ENCODE results near the gene LRIG1. TPM values are rescaled to one million over a fixed set of nuclear protein-coding genes. Genes with fewer than 3 reads are reported as not detected.

Gene LRIG1
- total and polyA plus RNA-seq, 2 donors from 2014 or later: 8.2 to 20.6 TPM

DNA sequence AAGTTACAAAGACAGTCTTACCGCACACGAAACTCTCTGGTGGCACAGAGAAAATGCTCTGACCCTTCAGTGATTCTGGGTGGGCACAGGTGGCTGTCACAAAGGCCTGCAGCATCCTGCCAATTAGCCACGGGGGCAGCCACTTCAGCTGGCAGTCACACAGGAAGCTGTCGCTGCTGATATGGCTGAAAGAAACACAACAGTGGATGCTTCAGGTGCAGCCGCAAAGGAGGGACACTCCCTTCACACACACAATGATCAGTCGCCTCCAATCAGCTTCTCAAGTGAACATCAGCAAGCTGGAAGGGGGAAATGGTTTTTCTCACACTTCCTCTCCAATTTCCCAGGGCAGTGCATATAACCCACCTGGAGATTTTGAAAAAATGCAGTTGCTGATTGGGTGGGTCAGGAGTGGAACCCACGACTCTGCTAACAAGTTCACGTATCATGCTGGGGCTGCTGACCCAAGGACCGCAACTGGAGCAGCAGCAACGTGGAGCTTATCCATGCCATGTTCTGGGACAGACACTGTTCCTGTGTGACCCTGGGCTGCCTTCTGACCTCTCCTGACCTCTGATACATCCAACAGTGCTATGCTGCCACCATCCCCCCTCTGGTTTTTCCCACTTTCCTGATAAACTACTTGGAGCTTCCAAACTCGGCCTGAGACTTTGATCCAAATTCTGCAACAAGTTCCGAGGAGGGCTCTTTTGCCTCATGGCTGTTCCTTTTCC lies 106.6 kb downstream of the LRIG1 start:
- TF ChIP-seq, protein P1, sequence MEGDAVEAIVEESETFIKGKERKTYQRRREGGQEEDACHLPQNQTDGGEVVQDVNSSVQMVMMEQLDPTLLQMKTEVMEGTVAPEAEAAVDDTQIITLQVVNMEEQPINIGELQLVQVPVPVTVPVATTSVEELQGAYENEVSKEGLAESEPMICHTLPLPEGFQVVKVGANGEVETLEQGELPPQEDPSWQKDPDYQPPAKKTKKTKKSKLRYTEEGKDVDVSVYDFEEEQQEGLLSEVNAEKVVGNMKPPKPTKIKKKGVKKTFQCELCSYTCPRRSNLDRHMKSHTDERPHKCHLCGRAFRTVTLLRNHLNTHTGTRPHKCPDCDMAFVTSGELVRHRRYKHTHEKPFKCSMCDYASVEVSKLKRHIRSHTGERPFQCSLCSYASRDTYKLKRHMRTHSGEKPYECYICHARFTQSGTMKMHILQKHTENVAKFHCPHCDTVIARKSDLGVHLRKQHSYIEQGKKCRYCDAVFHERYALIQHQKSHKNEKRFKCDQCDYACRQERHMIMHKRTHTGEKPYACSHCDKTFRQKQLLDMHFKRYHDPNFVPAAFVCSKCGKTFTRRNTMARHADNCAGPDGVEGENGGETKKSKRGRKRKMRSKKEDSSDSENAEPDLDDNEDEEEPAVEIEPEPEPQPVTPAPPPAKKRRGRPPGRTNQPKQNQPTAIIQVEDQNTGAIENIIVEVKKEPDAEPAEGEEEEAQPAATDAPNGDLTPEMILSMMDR (IDR thresholded peaks at IDR 0.05; ENCODE audit: borderline replicate concordance, extremely low read depth, insufficient read depth): no peak
- FAIRE-seq: no peak
- Histone ChIP-seq H3K4me3 (ENCODE audit: low read length in 3 of 3) (no peak overlapping the region), H3K27me3 (ENCODE audit: control insufficient read depth, insufficient read depth, low read length) (no peaks in the 10 kb centered on the region), H3K27ac (ENCODE audit: low read depth in 2 of 2, low read length in 2 of 2) (no peak overlapping the region), H3K9me3 (ENCODE audit: control insufficient read depth in 2 of 3, insufficient read depth in 1 of 3, low read length in 3 of 3) (no peaks in the 10 kb centered on the region), H3K36me3 (ENCODE audit: control insufficient read depth in 2 of 3, insufficient read depth in 3 of 3, low read length in 3 of 3) (peaks cover 2 to 20% (median 15%) of the 10 kb centered on the region in 3 donors), H3K9ac (ENCODE audit: low read length in 3 of 3) (no peak overlapping the region), H3K4me1 (ENCODE audit: control insufficient read depth in 2 of 3, insufficient read depth in 2 of 3, low read depth in 1 of 3, low read length in 3 of 3) (peaks cover 0 to 4% (median 0%) of the 10 kb centered on the region in 3 donors)
- no peak for DNase-seq
- intact Hi-C loops (cut with DNase I): no loop called here

DNA sequence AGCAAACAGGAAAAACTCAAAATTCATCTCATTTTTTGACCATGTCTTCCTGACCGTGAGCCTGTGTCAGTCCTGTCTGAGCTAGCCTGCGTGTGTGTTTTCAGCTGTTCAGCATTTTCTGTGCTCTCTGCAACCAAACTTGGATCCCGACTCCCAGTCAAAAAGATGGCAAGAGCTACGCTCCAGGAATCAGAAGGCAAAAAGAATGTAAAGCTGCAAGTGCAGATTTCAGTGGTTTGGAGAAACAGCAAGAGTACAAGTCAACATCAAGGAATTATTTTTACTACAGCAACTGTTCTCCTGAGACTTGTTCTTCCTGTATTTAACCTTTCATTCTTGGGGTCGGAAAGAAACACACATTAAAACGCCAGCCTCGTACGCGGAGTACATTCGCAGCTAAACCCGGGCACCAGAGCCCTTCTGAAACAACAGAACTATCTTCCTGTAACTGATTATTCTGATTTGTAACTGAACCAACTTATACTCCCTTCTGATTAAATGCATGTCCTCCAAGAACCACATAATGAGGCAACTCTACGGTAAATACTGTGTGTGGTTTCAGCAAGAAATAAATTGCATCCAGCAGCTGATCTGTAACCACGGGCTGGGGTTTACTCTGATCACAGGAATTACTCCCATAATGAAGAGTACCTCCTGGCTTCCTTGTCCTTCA lies 107.4 kb downstream of the LRIG1 start:
- DNase-seq (peak in 2 of 5 donors; percentile 51 to 71), FAIRE-seq (no peak)
- Histone ChIP-seq H3K9ac (ENCODE audit: low read length in 3 of 3) (no peak overlapping the region), H3K27ac (ENCODE audit: low read depth in 2 of 2, low read length in 2 of 2) (no peak overlapping the region), H3K36me3 (ENCODE audit: control insufficient read depth in 2 of 3, insufficient read depth in 3 of 3, low read length in 3 of 3) (peaks cover 2 to 20% (median 15%) of the 10 kb centered on the region in 3 donors), H3K4me1 (ENCODE audit: control insufficient read depth in 2 of 3, insufficient read depth in 2 of 3, low read depth in 1 of 3, low read length in 3 of 3) (peaks cover 0 to 4% (median 0%) of the 10 kb centered on the region in 3 donors), H3K4me3 (ENCODE audit: low read length in 3 of 3) (no peak overlapping the region), H3K9me3 (ENCODE audit: control insufficient read depth in 2 of 3, insufficient read depth in 1 of 3, low read length in 3 of 3) (no peaks in the 10 kb centered on the region), H3K27me3 (ENCODE audit: control insufficient read depth, insufficient read depth, low read length) (no peaks in the 10 kb centered on the region)
- intact Hi-C loops (cut with DNase I): no loop called here
- TF ChIP-seq, protein P1 (IDR thresholded peaks at IDR 0.05; ENCODE audit: borderline replicate concordance, extremely low read depth, insufficient read depth): no peak

DNA sequence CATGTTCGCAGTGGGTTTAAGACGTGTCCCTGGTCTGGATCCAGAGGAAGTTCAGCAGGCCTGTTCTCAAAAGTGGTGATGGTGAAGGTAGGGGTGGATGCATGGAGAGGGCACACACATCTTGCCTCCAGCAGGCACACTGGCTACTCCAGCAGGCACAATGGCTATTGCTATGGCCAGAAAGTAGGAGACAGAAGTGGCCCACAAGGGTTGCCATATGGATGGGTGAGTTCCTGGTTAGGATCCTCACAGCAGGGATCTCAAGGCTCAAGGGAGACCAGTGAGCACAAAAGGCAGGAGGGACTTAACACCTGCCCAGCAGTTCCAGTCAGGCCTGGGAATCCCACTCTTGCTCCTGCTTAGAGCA lies 107.9 kb downstream of the LRIG1 start:
- no peak overlapping the region for H3K27ac ChIP-seq (ENCODE audit: low read depth in 2 of 2, low read length in 2 of 2)
- intact Hi-C loops (cut with DNase I): no loop called here
- no peak overlapping the region for H3K4me3 ChIP-seq (ENCODE audit: low read length in 3 of 3)
- FAIRE-seq: no peak
- no peaks in the 10 kb centered on the region for H3K27me3 ChIP-seq (ENCODE audit: control insufficient read depth, insufficient read depth, low read length)
- no peak for DNase-seq
- peaks cover 2 to 19% (median 14%) of the 10 kb centered on the region in 3 donors for H3K36me3 ChIP-seq (ENCODE audit: control insufficient read depth in 2 of 3, insufficient read depth in 3 of 3, low read length in 3 of 3)
- TF ChIP-seq, protein P1 (IDR thresholded peaks at IDR 0.05; ENCODE audit: borderline replicate concordance, extremely low read depth, insufficient read depth): no peak
- H3K9me3 ChIP-seq (ENCODE audit: control insufficient read depth in 2 of 3, insufficient read depth in 1 of 3, low read length in 3 of 3): no peaks in the 10 kb centered on the region
- H3K9ac ChIP-seq (ENCODE audit: low read length in 3 of 3): no peak overlapping the region
- H3K4me1 ChIP-seq (ENCODE audit: control insufficient read depth in 2 of 3, insufficient read depth in 2 of 3, low read depth in 1 of 3, low read length in 3 of 3): peaks cover 0 to 4% (median 0%) of the 10 kb centered on the region in 3 donors
